Caco-2 (cell line): ENCODE results near the gene ADAM15. TPM values are rescaled to one million over a fixed set of nuclear protein-coding genes. Genes with fewer than 3 reads are reported as not detected.
A peak's percentile ranks its signal among the peaks of the same experiment; 100 is the strongest.

ENCODE experiments used
- BruUV-seq: library from RNA; stranded (reverse); fragments of 400-500 nt; replicated peaks from 2 replicates; lab custom pipeline; 2021; lab: Mats Ljungman, UMichigan
- CTCF ChIA-PET: fragments of 300-600 bp; sonication (Branson Sonifier 250); formaldehyde crosslinking; loops from one replicate; lab custom pipeline; 2022; ENCODE audit warnings: antibody characterized with exemption; lab: Charles Lee
- POLR2A ChIA-PET: fragments of 300-600 bp; sonication (Branson Sonifier 250); formaldehyde crosslinking; loops from one replicate; lab custom pipeline; 2022; ENCODE audit warnings: antibody characterized with exemption; lab: Charles Lee
- DNase-seq, 2 experiments: peaks; one replicate each; pipeline versions ENCODE4 v3.0.0 to v3.0.0-alpha.2; 2020 to 2022
- H3K27me3 ChIP-seq: replicated peaks from 2 replicates; pipeline ENCODE4 v1.6.0; 2011; ENCODE audit warnings: low read length; ENCODE audit not compliant: control insufficient read depth, insufficient read depth
- H3K36me3 ChIP-seq: 2 replicates; pipeline ENCODE4 v1.5.1; 2011; ENCODE audit warnings: low read length; ENCODE audit not compliant: control insufficient read depth, insufficient read depth
- H3K4me1 ChIP-seq: fragments of 250-450 bp; sonication (Bioruptor Pico); 2 replicates; pipeline ENCODE4 v1.5.1; 2020; ENCODE audit warnings: mild to moderate bottlenecking
- H3K4me3 ChIP-seq: 2 replicates; pipeline ENCODE4 v1.5.1; 2011; ENCODE audit warnings: low read depth, mild to moderate bottlenecking, control low read depth, low read length
- H3K9me3 ChIP-seq: fragments of 250-450 bp; sonication (Bioruptor Pico); 2 replicates; pipeline ENCODE4 v1.5.1; 2020; ENCODE audit warnings: mild to moderate bottlenecking, moderate library complexity
- H3K27ac Mint-ChIP-seq: one replicate; pipeline ENCODE4 v1.8.0; 2022; ENCODE audit warnings: mixed read lengths; ENCODE audit not compliant: unreplicated experiment
- H3K27me3 Mint-ChIP-seq: one replicate; pipeline ENCODE4 v1.8.0; 2022; ENCODE audit warnings: mixed read lengths; ENCODE audit not compliant: insufficient read depth, unreplicated experiment
- H3K36me3 Mint-ChIP-seq: one replicate; pipeline ENCODE4 v1.8.0; 2022; ENCODE audit warnings: mild to moderate bottlenecking, mixed read lengths; ENCODE audit not compliant: insufficient read depth, unreplicated experiment
- H3K4me1 Mint-ChIP-seq: one replicate; pipeline ENCODE4 v1.8.0; 2022; ENCODE audit warnings: low read depth, mixed read lengths; ENCODE audit not compliant: unreplicated experiment
- H3K4me3 Mint-ChIP-seq: one replicate; pipeline ENCODE4 v1.8.0; 2022; ENCODE audit warnings: mild to moderate bottlenecking, moderate library complexity, mixed read lengths; ENCODE audit not compliant: unreplicated experiment
- H3K9me3 Mint-ChIP-seq: one replicate; pipeline ENCODE4 v1.8.0; 2022; ENCODE audit warnings: mixed read lengths; ENCODE audit not compliant: unreplicated experiment
- CTCF ChIP-seq, 2 experiments: fragments of 200-600 bp in 1 of 2; IDR thresholded peaks; 1 replicate in 1 of 2; 2 replicates in 1 of 2; pipeline versions ENCODE4 v1.5.1 to v1.8.0; 2011 to 2022; ENCODE audit warnings: antibody characterized with exemption in 1 of 2, control low read depth in 1 of 2, inconsistent platforms in 1 of 2, low read depth in 1 of 2, low read length in 1 of 2, mild to moderate bottlenecking in 1 of 2, moderate library complexity in 1 of 2; ENCODE audit not compliant: insufficient read depth in 1 of 2, severe bottlenecking in 1 of 2, unreplicated experiment in 1 of 2
- intact Hi-C: fragments of 100-400 bp; cut with micrococcal nuclease; formaldehyde crosslinking; loops from one replicate; pipeline ENCODE4 v1.10.0; 2022; ENCODE audit not compliant: unreplicated experiment
- total RNA-seq: library from RNA; stranded (reverse); gene quantifications from 2 replicates; pipeline ENCODE4 v1.2.3, GENCODE V29; 2022

ADAM15 gene
- total RNA-seq, 1 experiment from 2014 or later = 44.0 TPM

- H3K27ac Mint-ChIP-seq = peak overlapping the region; percentile 22
- peaks cover 26% of the 10 kb centered on the region for H3K36me3 Mint-ChIP-seq
- peaks cover 22% of the 10 kb centered on the region for H3K4me1 Mint-ChIP-seq
- intact Hi-C loops = loop anchor here (5.0 kb wide), 2 partner anchors 93 to 108 kb away; partner anchors contain the start of genes CKS1B, PBXIP1 and SHC1
- Histone ChIP-seq H3K36me3 (peaks cover 2% of the 10 kb centered on the region; the same call in 1 of the 2 replicates), H3K4me3 (no peak overlapping the region; the same call in 1 of the 2 replicates), H3K27me3 (no peaks in the 10 kb centered on the region), H3K9me3 (no peaks in the 10 kb centered on the region), H3K4me1 (peaks cover 29% of the 10 kb centered on the region)
- BruUV-seq = no TSS peak
- no peak for TF ChIP-seq CTCF (IDR thresholded peaks at IDR 0.05; ENCODE audit: insufficient read depth in 1 of 2, low read depth in 1 of 2, low read length in 1 of 2, severe bottlenecking in 1 of 2, unreplicated experiment in 1 of 2)
- ChIA-PET POLR2A (no interaction called here), CTCF (interaction anchor here (1.2 to 3.7 kb wide), 2 partner anchors 14 to 20 kb away, joined by 5 to 39 read pairs; partner anchors contain the start of gene EFNA3)
- DNase-seq = no peak
- peak overlapping the region; percentile 86 for H3K4me3 Mint-ChIP-seq
- H3K27me3 Mint-ChIP-seq = no peaks in the 10 kb centered on the region
- H3K9me3 Mint-ChIP-seq = no peaks in the 10 kb centered on the region
Observed at GRCh38 chr1:155064832-155065429, 13.8 kb downstream of the ADAM15 start.

- peaks cover 22% of the 10 kb centered on the region for H3K4me1 Mint-ChIP-seq
- peaks cover 37% of the 10 kb centered on the region for H3K4me1 ChIP-seq
- no peak overlapping the region for H3K4me3 ChIP-seq
- no peaks in the 10 kb centered on the region for H3K9me3 ChIP-seq
- H3K36me3 ChIP-seq = peaks cover 2% of the 10 kb centered on the region; the same call in 1 of the 2 replicates
- intact Hi-C loops = no loop called here
- TF ChIP-seq CTCF (IDR thresholded peaks at IDR 0.05; ENCODE audit: insufficient read depth in 1 of 2, low read depth in 1 of 2, low read length in 1 of 2, severe bottlenecking in 1 of 2, unreplicated experiment in 1 of 2) = no peak
- H3K27me3 ChIP-seq = no peaks in the 10 kb centered on the region
- H3K4me3 Mint-ChIP-seq = no peak overlapping the region
- H3K27ac Mint-ChIP-seq = no peak overlapping the region
- ChIA-PET POLR2A (no interaction called here), CTCF (no interaction called here)
- no peaks in the 10 kb centered on the region for H3K27me3 Mint-ChIP-seq
- H3K9me3 Mint-ChIP-seq = no peaks in the 10 kb centered on the region
- BruUV-seq = no TSS peak
- no peak for DNase-seq
- peaks cover 20% of the 10 kb centered on the region for H3K36me3 Mint-ChIP-seq
Observed at GRCh38 chr1:155066777-155067176, 15.7 kb downstream of the ADAM15 start.

GRCh38 chr1:155068599-155068998, 17.5 kb downstream of the ADAM15 start:
- no TSS peak for BruUV-seq
- H3K27me3 ChIP-seq = no peaks in the 10 kb centered on the region
- no peak overlapping the region for H3K4me3 ChIP-seq
- intact Hi-C loops = no loop called here
- Mint-ChIP-seq H3K27ac (no peak overlapping the region), H3K9me3 (no peaks in the 10 kb centered on the region), H3K4me1 (peaks cover 16% of the 10 kb centered on the region), H3K27me3 (no peaks in the 10 kb centered on the region), H3K36me3 (peaks cover 20% of the 10 kb centered on the region), H3K4me3 (no peak overlapping the region)
- ChIA-PET POLR2A (no interaction called here), CTCF (no interaction called here)
- no peak for TF ChIP-seq CTCF (IDR thresholded peaks at IDR 0.05; ENCODE audit: insufficient read depth in 1 of 2, low read depth in 1 of 2, low read length in 1 of 2, severe bottlenecking in 1 of 2, unreplicated experiment in 1 of 2)
- H3K4me1 ChIP-seq = peaks cover 29% of the 10 kb centered on the region
- no peaks in the 10 kb centered on the region for H3K9me3 ChIP-seq
- peaks cover 2% of the 10 kb centered on the region; the same call in 1 of the 2 replicates for H3K36me3 ChIP-seq
- no peak for DNase-seq
